ENCODE measurements around the gene SPIN3. TPM values are rescaled to one million over a fixed set of nuclear protein-coding genes. Genes with fewer than 3 reads are reported as not detected.
A peak's percentile ranks its signal among the peaks of the same experiment; 100 is the strongest.

SPIN3 gene
- total RNA-seq, 1 experiment from 2014 or later = 13.8 TPM

GRCh38 chrX:56994375-56995270, 718 bp downstream of the SPIN3 start:
- ATAC-seq (peak; percentile 22), DNase-seq (ENCODE audit: low read depth, low spot score) (no peak)
- TF ChIP-seq ZFX (IDR thresholded peaks at IDR 0.05) = no peak
- TF ChIP-seq MAX (IDR thresholded peaks at IDR 0.05) = no peak
- Histone ChIP-seq H3K4me3 (replicated peaks in 1 of 2; ENCODE audit: low read depth in 1 of 2, low read length in 2 of 2) (peak overlapping the region; percentile 59 to 80), H3K79me2 (ENCODE audit: insufficient read depth, low read length) (peaks cover 12% of the 10 kb centered on the region; the same call in 1 of the 2 replicates), H2AFZ (ENCODE audit: low read depth, low read length, poor library complexity, severe bottlenecking) (no peak overlapping the region), H3K9me2 (ENCODE audit: insufficient read depth) (no peaks in the 10 kb centered on the region), H3K27me3 (ENCODE audit: insufficient read depth, low read length) (no peaks in the 10 kb centered on the region), H3K9me3 (ENCODE audit: control insufficient read depth in 1 of 2, insufficient read depth in 1 of 2, low read depth in 1 of 2, low read length in 2 of 2) (no peaks in the 10 kb centered on the region), H3K4me1 (ENCODE audit: control insufficient read depth in 1 of 2, insufficient read depth in 2 of 2, low read length in 2 of 2) (peaks cover 0 to 16% of the 10 kb centered on the region in 2 experiments; a peak in 3 of 4 replicates), H3K9ac (ENCODE audit: low read length) (peak overlapping the region; percentile 75), H3K36me3 (ENCODE audit: control insufficient read depth in 1 of 2, insufficient read depth in 2 of 2, low read length in 2 of 2) (peaks cover 2 to 4% of the 10 kb centered on the region in 2 experiments; a peak in 3 of 4 replicates), H3K4me2 (ENCODE audit: low read length) (peak overlapping the region; percentile 84), H3K27ac (ENCODE audit: low read depth, low read length) (peak overlapping the region; percentile 67), H4K20me1 (ENCODE audit: insufficient read depth) (no peaks in the 10 kb centered on the region)
- TSS peak; percentile 54 for BruUV-seq (replicated peaks)
- intact Hi-C loops (cut with micrococcal nuclease) = loop anchor here (2.0 to 5.0 kb wide), 2 partner anchors 48 to 128 kb away; partner anchors contain the start of gene SPIN2B
- ChIA-PET CTCF (no interaction called here), POLR2A (interaction anchor here (0.8 kb wide), 1 partner anchor 9 kb away, joined by 3 read pairs; no protein-coding TSS in a partner anchor), RAD21 (ENCODE audit: low non-redundant PET in 1 of 2, low total read pairs in 2 of 2, uncharacterized antibody in 2 of 2, unreplicated experiment in 2 of 2) (no interaction called here)

GRCh38 chrX:56987741-56988140, 7.6 kb downstream of the SPIN3 start:
- Histone ChIP-seq H2AFZ (ENCODE audit: low read depth, low read length, poor library complexity, severe bottlenecking) (no peak overlapping the region), H3K27me3 (ENCODE audit: insufficient read depth, low read length) (no peaks in the 10 kb centered on the region), H3K4me3 (replicated peaks in 1 of 2; ENCODE audit: low read depth in 1 of 2, low read length in 2 of 2) (no peak overlapping the region), H3K36me3 (ENCODE audit: control insufficient read depth in 1 of 2, insufficient read depth in 2 of 2, low read length in 2 of 2) (peaks cover 2 to 4% of the 10 kb centered on the region in 2 experiments; a peak in 3 of 4 replicates), H3K27ac (ENCODE audit: low read depth, low read length) (no peak overlapping the region), H3K4me2 (ENCODE audit: low read length) (no peak overlapping the region), H3K9me3 (ENCODE audit: control insufficient read depth in 1 of 2, insufficient read depth in 1 of 2, low read depth in 1 of 2, low read length in 2 of 2) (no peaks in the 10 kb centered on the region), H3K9me2 (ENCODE audit: insufficient read depth) (no peaks in the 10 kb centered on the region), H3K79me2 (ENCODE audit: insufficient read depth, low read length) (0 out of 2 replicates have a peak, but pooled peaks cover 4% of the 10 kb centered on the region), H3K4me1 (ENCODE audit: control insufficient read depth in 1 of 2, insufficient read depth in 2 of 2, low read length in 2 of 2) (no peaks in the 10 kb centered on the region), H4K20me1 (ENCODE audit: insufficient read depth) (no peaks in the 10 kb centered on the region), H3K9ac (ENCODE audit: low read length) (no peak overlapping the region)
- ChIA-PET CTCF (no interaction called here), POLR2A (no interaction called here), RAD21 (ENCODE audit: low non-redundant PET in 1 of 2, low total read pairs in 2 of 2, uncharacterized antibody in 2 of 2, unreplicated experiment in 2 of 2) (no interaction called here)
- DNase-seq (ENCODE audit: low read depth, low spot score) (no peak), ATAC-seq (no peak)
- no TSS peak for BruUV-seq (replicated peaks)
- intact Hi-C loops (cut with micrococcal nuclease) = no loop called here
- no peak for TF ChIP-seq SIN3A (IDR thresholded peaks at IDR 0.05; ENCODE audit: low read depth)
- TF ChIP-seq ZBTB33 (IDR thresholded peaks at IDR 0.05; ENCODE audit: extremely low read depth, insufficient replicate concordance, low read length) = no peak
- no peak for TF ChIP-seq ATF3 (IDR thresholded peaks at IDR 0.05)
- no peak for TF ChIP-seq CEBPB (IDR thresholded peaks at IDR 0.05; ENCODE audit: low read depth)
- TF ChIP-seq EGR1 (IDR thresholded peaks at IDR 0.05; ENCODE audit: low read depth) = no peak
- no peak for TF ChIP-seq YY1 (IDR thresholded peaks at IDR 0.05; ENCODE audit: extremely low read depth, insufficient replicate concordance, low read depth, low read length)
- TF ChIP-seq RAD21 (IDR thresholded peaks at IDR 0.05; ENCODE audit: low read depth) = no peak
- TF ChIP-seq ZFX (IDR thresholded peaks at IDR 0.05) = no peak
- no peak for TF ChIP-seq EZH2phosphoT487 (IDR thresholded peaks at IDR 0.05; ENCODE audit: borderline replicate concordance)
- no peak for TF ChIP-seq JUND (IDR thresholded peaks at IDR 0.05)
- no peak for TF ChIP-seq ZNF274 (IDR thresholded peaks at IDR 0.05; ENCODE audit: low read depth, low read length)
- no peak for TF ChIP-seq CBX3 (IDR thresholded peaks at IDR 0.05; ENCODE audit: low read depth)
- TF ChIP-seq MAX (IDR thresholded peaks at IDR 0.05) = no peak
- no peak for TF ChIP-seq POLR2AphosphoS5 (IDR thresholded peaks at IDR 0.05; ENCODE audit: low read depth, low read length)
